SK-N-SH treated with all-trans-retinoic acid at 6 μM for 48 hours (cell line): Measurements from ENCODE around the gene DYNC1LI1.

ENCODE experiments used
- ATAC-seq: fragments of 200-7000 bp; cut with Tn5 transposase; 3 replicates; pipeline ENCODE4 v1.9.1; 2020; ENCODE audit warnings: mild to moderate bottlenecking, moderate library complexity
- BACH2 ChIP-seq: fragments of 250-450 bp; sonication (Bioruptor Pico); IDR thresholded peaks from 2 replicates; pipeline ENCODE4 v1.9.0; 2021; ENCODE audit warnings: mild to moderate bottlenecking, borderline replicate concordance
- CSDC2 ChIP-seq: fragments of 250-450 bp; sonication (Bioruptor Pico); IDR thresholded peaks from 2 replicates; pipeline ENCODE4 v1.5.0; 2020; ENCODE audit warnings: mild to moderate bottlenecking, moderate library complexity
- ESRRG ChIP-seq: fragments of 250-450 bp; sonication (Bioruptor Pico); IDR thresholded peaks from 2 replicates; pipeline ENCODE4 v1.6.1; 2021; ENCODE audit warnings: mild to moderate bottlenecking
- GLIS3 ChIP-seq: fragments of 250-450 bp; sonication (Bioruptor Pico); IDR thresholded peaks from 2 replicates; pipeline ENCODE4 v1.5.0; 2020; ENCODE audit warnings: mild to moderate bottlenecking, moderate library complexity
- ISL1 ChIP-seq: fragments of 250-450 bp; sonication (Bioruptor Pico); IDR thresholded peaks from 2 replicates; pipeline ENCODE4 v2.1.2; 2022; ENCODE audit warnings: mild to moderate bottlenecking, moderate library complexity
- OSR1 ChIP-seq: fragments of 250-450 bp; sonication (Bioruptor Pico); IDR thresholded peaks from 2 replicates; pipeline ENCODE4 v1.8.0; 2022; ENCODE audit warnings: moderate library complexity, mild to moderate bottlenecking, inconsistent platforms
- PPARA ChIP-seq: fragments of 250-450 bp; sonication (Bioruptor Pico); IDR thresholded peaks from 2 replicates; pipeline ENCODE4 v1.5.0; 2020; ENCODE audit warnings: mild to moderate bottlenecking, borderline replicate concordance
- RARB ChIP-seq: fragments of 250-450 bp; sonication (Bioruptor Pico); IDR thresholded peaks from 2 replicates; pipeline ENCODE4 v1.8.0; 2021; ENCODE audit warnings: mild to moderate bottlenecking, moderate library complexity
- SNAI2 ChIP-seq: fragments of 250-450 bp; sonication (Bioruptor Pico); IDR thresholded peaks from 2 replicates; pipeline ENCODE4 v1.5.0; 2020; ENCODE audit warnings: mild to moderate bottlenecking, moderate library complexity
- TCF4 ChIP-seq: fragments of 250-450 bp; sonication (Bioruptor Pico); IDR thresholded peaks from 2 replicates; pipeline ENCODE4 v1.8.0; 2021; ENCODE audit warnings: mild to moderate bottlenecking, moderate library complexity, borderline replicate concordance
- TOX ChIP-seq: fragments of 250-450 bp; sonication (Bioruptor Pico); IDR thresholded peaks from 2 replicates; pipeline ENCODE4 v1.8.0; 2021; ENCODE audit warnings: mild to moderate bottlenecking, moderate library complexity, borderline replicate concordance
- ZFP3 ChIP-seq: fragments of 250-450 bp; sonication (Bioruptor Pico); IDR thresholded peaks from 2 replicates; pipeline ENCODE4 v1.5.0; 2020; ENCODE audit warnings: mild to moderate bottlenecking, moderate library complexity
- ZFP30 ChIP-seq: fragments of 450-650 bp; formaldehyde crosslinking; IDR thresholded peaks from 2 replicates; pipeline ENCODE4 v1.5.0; 2022; ENCODE audit warnings: mild to moderate bottlenecking, moderate library complexity
- ZNF565 ChIP-seq: fragments of 450-650 bp; formaldehyde crosslinking; conservative IDR thresholded peaks from 2 replicates; pipeline ENCODE4 v1.5.0; 2020; ENCODE audit warnings: low read depth, mild to moderate bottlenecking, moderate library complexity
- ZNF70 ChIP-seq: fragments of 450-650 bp; formaldehyde crosslinking; IDR thresholded peaks from 2 replicates; pipeline ENCODE4 v1.5.0; 2020; ENCODE audit warnings: mild to moderate bottlenecking, moderate library complexity
- ZNF8 ChIP-seq: fragments of 450-650 bp; formaldehyde crosslinking; IDR thresholded peaks from 2 replicates; pipeline ENCODE4 v1.5.0; 2020; ENCODE audit warnings: mild to moderate bottlenecking, moderate library complexity
- TF ChIP-seq, protein P1 (sequence below): fragments of 250-450 bp; sonication (Bioruptor Pico); IDR thresholded peaks from 2 replicates; pipeline ENCODE4 v1.5.1; 2021; ENCODE audit warnings: mild to moderate bottlenecking, moderate library complexity
- TF ChIP-seq, protein P2 (sequence below): fragments of 250-450 bp; sonication (Bioruptor Pico); IDR thresholded peaks from 2 replicates; pipeline ENCODE4 v1.5.0; 2020; ENCODE audit warnings: mild to moderate bottlenecking, moderate library complexity

DYNC1LI1 gene

DNA sequence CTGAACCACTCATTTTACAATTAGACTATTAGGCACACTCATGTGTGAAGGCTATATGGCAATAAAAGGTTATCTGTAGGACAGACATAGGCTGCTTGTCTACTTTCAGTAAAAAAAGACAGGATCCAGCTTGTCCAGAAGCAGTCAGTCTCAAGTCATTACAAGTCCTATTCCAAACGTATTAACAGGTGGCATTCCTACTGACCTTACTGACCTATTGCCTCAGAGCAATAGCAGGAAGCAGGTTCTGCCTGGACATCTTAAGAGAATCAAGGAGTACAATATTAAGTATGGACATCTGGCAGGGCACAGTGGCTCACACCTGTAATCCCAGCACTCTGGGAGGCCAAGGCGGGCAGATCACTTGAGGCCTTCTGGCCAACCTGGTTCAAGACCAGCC, 75.0 kb downstream of the DYNC1LI1 start:
- no peak for TF ChIP-seq TOX
- no peak for TF ChIP-seq ZNF565 (CRISPR knock-in tag)
- TF ChIP-seq ZFP30, result no peak
- TF ChIP-seq GLIS3 (CRISPR knock-in tag), result no peak
- TF ChIP-seq, protein P1, sequence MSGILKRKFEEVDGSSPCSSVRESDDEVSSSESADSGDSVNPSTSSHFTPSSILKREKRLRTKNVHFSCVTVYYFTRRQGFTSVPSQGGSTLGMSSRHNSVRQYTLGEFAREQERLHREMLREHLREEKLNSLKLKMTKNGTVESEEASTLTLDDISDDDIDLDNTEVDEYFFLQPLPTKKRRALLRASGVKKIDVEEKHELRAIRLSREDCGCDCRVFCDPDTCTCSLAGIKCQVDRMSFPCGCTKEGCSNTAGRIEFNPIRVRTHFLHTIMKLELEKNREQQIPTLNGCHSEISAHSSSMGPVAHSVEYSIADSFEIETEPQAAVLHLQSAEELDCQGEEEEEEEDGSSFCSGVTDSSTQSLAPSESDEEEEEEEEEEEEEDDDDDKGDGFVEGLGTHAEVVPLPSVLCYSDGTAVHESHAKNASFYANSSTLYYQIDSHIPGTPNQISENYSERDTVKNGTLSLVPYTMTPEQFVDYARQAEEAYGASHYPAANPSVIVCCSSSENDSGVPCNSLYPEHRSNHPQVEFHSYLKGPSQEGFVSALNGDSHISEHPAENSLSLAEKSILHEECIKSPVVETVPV, result no peak
- TF ChIP-seq ISL1 (CRISPR knock-in tag), result no peak
- TF ChIP-seq ZFP3 (CRISPR knock-in tag), result no peak
- TF ChIP-seq RARB (CRISPR knock-in tag), result no peak
- no peak for TF ChIP-seq SNAI2 (CRISPR knock-in tag)
- TF ChIP-seq, protein P2, sequence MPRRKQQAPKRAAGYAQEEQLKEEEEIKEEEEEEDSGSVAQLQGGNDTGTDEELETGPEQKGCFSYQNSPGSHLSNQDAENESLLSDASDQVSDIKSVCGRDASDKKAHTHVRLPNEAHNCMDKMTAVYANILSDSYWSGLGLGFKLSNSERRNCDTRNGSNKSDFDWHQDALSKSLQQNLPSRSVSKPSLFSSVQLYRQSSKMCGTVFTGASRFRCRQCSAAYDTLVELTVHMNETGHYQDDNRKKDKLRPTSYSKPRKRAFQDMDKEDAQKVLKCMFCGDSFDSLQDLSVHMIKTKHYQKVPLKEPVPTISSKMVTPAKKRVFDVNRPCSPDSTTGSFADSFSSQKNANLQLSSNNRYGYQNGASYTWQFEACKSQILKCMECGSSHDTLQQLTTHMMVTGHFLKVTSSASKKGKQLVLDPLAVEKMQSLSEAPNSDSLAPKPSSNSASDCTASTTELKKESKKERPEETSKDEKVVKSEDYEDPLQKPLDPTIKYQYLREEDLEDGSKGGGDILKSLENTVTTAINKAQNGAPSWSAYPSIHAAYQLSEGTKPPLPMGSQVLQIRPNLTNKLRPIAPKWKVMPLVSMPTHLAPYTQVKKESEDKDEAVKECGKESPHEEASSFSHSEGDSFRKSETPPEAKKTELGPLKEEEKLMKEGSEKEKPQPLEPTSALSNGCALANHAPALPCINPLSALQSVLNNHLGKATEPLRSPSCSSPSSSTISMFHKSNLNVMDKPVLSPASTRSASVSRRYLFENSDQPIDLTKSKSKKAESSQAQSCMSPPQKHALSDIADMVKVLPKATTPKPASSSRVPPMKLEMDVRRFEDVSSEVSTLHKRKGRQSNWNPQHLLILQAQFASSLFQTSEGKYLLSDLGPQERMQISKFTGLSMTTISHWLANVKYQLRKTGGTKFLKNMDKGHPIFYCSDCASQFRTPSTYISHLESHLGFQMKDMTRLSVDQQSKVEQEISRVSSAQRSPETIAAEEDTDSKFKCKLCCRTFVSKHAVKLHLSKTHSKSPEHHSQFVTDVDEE (CRISPR knock-in tag), result no peak
- no peak for TF ChIP-seq TCF4
- no peak for TF ChIP-seq ZNF8
- ATAC-seq, result no peak

DNA sequence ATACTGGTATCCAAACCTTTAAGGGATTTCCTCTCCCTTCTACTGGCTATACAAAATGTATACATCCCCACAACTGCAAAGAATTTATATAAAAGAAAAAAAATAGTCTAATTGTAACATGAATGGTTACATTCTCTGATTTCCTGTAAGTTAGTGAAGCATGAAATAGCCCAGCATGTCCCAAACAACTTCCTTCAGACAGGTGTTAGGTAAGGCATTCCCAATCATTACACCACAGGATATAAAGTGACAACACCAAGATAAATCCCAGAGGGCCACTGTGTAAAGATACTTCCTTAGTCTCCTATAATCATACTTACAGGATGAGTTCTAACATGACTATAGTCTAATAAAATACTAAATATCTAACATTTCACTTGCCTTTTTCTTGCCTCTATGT, 75.6 kb downstream of the DYNC1LI1 start:
- no peak for ATAC-seq
- TF ChIP-seq PPARA (CRISPR knock-in tag), result no peak

DNA sequence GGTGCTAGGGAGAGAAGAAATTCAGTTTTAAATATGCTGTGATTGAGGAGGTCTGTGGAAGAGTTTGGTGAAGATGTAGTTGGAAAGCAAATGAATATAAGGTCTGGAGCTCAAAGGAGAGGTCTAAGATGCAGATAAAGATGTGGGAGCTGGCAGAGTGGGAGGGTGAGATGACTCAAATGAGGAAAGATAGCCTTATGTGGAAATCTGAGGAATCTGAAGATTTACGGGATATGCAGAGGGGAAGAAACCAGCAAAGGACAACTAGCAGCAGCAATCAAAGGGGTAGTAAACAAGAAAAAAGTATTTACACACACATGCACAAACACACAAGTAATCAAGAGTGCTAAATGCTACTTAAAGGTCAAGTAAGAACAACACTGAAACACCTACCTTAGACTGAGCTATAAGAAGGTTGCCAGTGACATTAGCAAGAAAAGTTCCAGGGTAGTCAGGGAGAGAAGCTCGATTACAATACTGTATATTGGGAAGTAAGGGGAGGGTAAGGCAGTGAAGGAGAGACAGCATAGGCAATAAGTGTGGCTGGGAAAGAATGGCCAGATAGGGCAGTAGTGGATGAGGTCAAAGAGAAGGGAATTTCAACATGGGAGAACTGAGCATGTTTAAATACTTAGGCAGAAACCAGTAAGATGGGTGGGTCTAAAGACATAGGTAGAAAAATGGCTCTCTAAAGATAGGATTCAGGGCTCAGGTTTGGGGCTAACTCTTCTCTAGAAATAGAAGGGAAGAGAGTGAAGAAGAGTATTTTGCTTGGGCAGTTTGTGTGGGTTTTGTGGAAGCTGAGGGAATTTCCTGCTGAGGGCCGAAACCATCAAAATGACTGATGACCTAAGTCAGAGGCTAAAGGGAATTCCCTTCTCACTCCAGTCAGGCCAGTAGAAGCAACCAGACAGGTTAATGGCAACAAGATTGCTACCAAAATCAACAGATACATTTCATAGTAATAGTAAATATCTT, 76.9 kb downstream of the DYNC1LI1 start:
- no peak for TF ChIP-seq ZNF8
- no peak for TF ChIP-seq RARB (CRISPR knock-in tag)
- TF ChIP-seq ZFP30, result no peak
- TF ChIP-seq CSDC2, result no peak
- TF ChIP-seq BACH2 (CRISPR knock-in tag), result no peak
- TF ChIP-seq PPARA (CRISPR knock-in tag), result no peak
- TF ChIP-seq ISL1 (CRISPR knock-in tag), result no peak
- TF ChIP-seq ZNF70, result no peak
- TF ChIP-seq SNAI2 (CRISPR knock-in tag), result no peak
- TF ChIP-seq, all 23 proteins: peak for 0

DNA sequence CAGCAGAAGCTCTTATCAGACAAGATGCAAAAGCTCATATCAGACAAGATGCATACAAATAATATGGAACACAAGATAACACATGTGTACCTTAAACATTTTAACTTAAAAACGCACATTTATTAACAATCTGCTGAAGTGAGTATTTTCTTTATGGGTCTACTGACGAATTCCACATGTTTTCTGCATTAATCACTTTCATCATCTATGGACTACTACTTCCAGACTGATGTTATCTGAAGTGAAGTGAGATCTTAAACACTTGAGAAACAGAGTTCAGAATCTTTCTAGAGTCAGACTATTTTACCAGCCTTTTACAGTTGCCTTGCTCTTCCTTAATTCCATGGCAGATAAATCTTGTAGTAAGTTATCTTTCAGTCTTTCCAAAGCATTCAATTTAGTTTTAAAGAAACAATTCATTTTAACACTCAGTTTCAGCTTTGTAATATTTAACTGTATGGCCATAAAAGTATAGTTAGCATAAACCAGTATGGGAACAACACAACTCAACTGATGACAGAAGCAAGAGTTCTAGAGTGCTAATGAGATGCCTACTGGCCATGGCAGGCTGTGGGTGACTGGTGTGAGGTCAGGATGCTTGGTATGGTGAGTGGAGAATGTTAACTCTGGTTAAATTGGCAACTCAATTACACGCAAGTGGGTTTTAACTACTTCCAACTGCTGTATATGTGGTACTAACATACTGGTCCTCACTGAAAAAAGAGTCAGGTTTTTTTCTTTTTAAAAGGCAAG, 77.8 kb downstream of the DYNC1LI1 start:
- peak; percentile 39 for ATAC-seq
- no peak for TF ChIP-seq TOX
- no peak for TF ChIP-seq OSR1 (CRISPR knock-in tag)
- no peak for TF ChIP-seq ZNF70
- TF ChIP-seq ZNF8, result no peak

More for the DNA sequence above, 76.9 kb downstream of the DYNC1LI1 start:
- peak; percentile 38; the same call in 2 of the 3 replicates for ATAC-seq

DNA sequence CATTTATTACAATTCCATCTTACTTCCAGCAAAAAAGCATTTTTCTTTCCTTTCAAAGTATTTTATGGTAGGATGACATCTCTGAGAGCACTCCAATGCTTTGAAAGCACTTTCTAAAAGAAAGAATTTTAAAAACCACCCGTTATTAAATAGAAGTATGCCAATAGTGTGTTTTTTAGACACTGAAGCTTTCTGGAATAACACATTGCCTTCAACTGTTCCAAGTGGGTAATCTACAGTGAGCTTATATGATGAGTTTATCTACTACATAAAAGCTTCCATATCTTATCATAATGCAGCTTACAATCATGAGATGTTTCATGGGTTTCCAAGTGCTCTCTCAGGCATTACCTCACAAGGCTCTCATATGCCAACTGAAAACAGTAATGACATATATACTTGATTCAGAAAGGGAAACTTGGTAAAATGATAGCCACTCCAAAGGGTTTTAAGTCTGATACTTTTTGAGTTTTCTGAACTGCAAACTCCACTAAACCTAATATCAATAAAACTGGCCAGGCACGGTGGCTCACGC, 82.1 kb downstream of the DYNC1LI1 start:
- no peak for ATAC-seq
- TF ChIP-seq, protein P2 (CRISPR knock-in tag), result no peak
- TF ChIP-seq ESRRG (CRISPR knock-in tag) (no peak), OSR1 (CRISPR knock-in tag) (no peak)
